Cardiac muscle cell (in vitro differentiated cells and primary cell): ENCODE results near the gene MMP23B. TPM values are rescaled to one million over a fixed set of nuclear protein-coding genes. Genes with fewer than 3 reads are reported as not detected.

Experiments used
- DNase-seq, 2 donors: peaks; one replicate each; pipeline versions ENCODE4 v3.0.0 to v3.0.0-alpha.2; 2010 to 2017; ENCODE audit warnings: low read depth in 1 of 2, low spot score in 1 of 2
- H3K27ac ChIP-seq: fragments of 200-600 bp; sonication (generic); 2 replicates; pipeline ENCODE4 v1.5.1; 2016
- H3K27me3 ChIP-seq: fragments of 200-600 bp; sonication (generic); 2 replicates; pipeline ENCODE4 v1.6.0; 2016; ENCODE audit warnings: control low read depth
- H3K36me3 ChIP-seq: fragments of 200-600 bp; sonication (generic); 2 replicates; pipeline ENCODE4 v1.5.1; 2016; ENCODE audit warnings: control low read depth
- H3K4me1 ChIP-seq: fragments of 200-600 bp; sonication (generic); 2 replicates; pipeline ENCODE4 v1.8.1; 2017; ENCODE audit warnings: low read depth, mild to moderate bottlenecking, mixed run types
- H3K4me3 ChIP-seq: fragments of 200-600 bp; sonication (generic); 2 replicates; pipeline ENCODE4 v1.5.1; 2016; ENCODE audit warnings: mild to moderate bottlenecking
- H3K9me3 ChIP-seq: fragments of 200-600 bp; sonication (generic); 2 replicates; pipeline ENCODE4 v1.5.1; 2017; ENCODE audit warnings: low read depth, mild to moderate bottlenecking, control low read depth
- polyA plus RNA-seq: library from polyadenylated mRNA; unstranded; fragments of >200 nt; fragmentation: Nextera tagmentation; extraction: Ambion mirVana; gene quantifications from 2 replicates; pipeline ENCODE4 v1.2.1, GENCODE V29; 2016
- total RNA-seq: library from RNA; depleted of rRNA; stranded (reverse); fragments of >200 nt; gene quantifications from 2 replicates; pipeline ENCODE4 v1.2.3, GENCODE V29; 2016
- TF ChIP-seq, protein P1 (sequence below): IDR thresholded peaks from 2 replicates; pipeline ENCODE4 v1.5.1; 2012; ENCODE audit warnings: low read depth, mild to moderate bottlenecking, low read length

Gene MMP23B
- total and polyA plus RNA-seq, 2 experiments from 2014 or later, result 14.1 to 23.6 TPM

GRCh38 chr1:1678581-1679380, 46.8 kb downstream of the MMP23B start:
- H3K4me3 ChIP-seq, result no peak overlapping the region
- H3K4me1 ChIP-seq, result peaks cover 2% of the 10 kb centered on the region
- no peaks in the 10 kb centered on the region for H3K27me3 ChIP-seq
- TF ChIP-seq, protein P1, sequence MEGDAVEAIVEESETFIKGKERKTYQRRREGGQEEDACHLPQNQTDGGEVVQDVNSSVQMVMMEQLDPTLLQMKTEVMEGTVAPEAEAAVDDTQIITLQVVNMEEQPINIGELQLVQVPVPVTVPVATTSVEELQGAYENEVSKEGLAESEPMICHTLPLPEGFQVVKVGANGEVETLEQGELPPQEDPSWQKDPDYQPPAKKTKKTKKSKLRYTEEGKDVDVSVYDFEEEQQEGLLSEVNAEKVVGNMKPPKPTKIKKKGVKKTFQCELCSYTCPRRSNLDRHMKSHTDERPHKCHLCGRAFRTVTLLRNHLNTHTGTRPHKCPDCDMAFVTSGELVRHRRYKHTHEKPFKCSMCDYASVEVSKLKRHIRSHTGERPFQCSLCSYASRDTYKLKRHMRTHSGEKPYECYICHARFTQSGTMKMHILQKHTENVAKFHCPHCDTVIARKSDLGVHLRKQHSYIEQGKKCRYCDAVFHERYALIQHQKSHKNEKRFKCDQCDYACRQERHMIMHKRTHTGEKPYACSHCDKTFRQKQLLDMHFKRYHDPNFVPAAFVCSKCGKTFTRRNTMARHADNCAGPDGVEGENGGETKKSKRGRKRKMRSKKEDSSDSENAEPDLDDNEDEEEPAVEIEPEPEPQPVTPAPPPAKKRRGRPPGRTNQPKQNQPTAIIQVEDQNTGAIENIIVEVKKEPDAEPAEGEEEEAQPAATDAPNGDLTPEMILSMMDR, result peak; percentile 41
- H3K36me3 ChIP-seq, result no peaks in the 10 kb centered on the region
- peak in 1 of 2 donors; percentile 7 for DNase-seq
- H3K27ac ChIP-seq, result peak overlapping the region; percentile 40
- no peaks in the 10 kb centered on the region for H3K9me3 ChIP-seq

DNA sequence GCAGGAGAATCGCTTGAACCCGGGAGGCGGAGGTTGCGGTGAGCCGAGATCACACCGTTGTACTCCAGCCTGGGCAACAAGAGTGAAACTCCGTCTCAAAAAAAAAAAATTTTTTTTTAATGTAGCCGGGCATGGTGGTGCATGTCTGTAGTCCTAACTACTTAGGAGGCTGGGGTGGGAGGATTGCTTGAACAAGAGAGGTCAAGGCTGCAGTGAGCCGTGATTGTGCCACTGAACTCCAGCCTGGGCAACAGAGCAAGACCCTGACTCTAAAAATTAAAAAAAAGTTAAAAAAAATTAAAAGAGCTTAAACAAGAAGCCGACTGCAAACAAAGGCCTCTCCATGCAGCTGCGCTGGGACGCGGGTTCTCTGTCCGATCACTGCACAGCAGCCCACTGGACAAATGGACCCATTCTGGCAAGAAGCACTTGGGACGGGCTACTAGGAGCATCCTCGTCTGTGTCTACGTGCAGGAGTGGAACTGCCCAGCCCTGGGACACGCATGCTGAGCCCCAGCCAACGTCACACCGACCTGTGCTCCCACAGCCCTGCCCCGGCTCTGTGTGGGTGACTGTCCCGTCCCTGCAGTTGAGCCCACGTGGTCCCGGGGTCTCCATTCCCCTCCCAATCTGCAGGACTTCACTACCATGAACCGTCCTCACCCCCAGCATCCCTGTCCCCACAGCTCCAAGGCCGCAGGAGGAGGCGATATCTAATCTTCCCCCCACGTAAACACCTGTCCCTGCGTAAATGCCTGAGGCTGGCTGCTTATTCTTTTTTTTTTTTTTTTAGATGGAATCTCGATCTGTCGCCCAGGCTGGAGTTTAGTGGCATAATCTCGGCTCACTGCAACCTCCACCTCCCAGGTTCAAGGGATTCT, 48.3 kb downstream of the MMP23B start:
- TF ChIP-seq, protein P1, result no peak
- Histone ChIP-seq H3K9me3 (no peaks in the 10 kb centered on the region), H3K4me3 (no peak overlapping the region), H3K27me3 (no peaks in the 10 kb centered on the region), H3K4me1 (peaks cover 2% of the 10 kb centered on the region), H3K27ac (no peak overlapping the region), H3K36me3 (no peaks in the 10 kb centered on the region)
- DNase-seq, result no peak

- H3K4me1 ChIP-seq, result peaks cover 2% of the 10 kb centered on the region
- H3K36me3 ChIP-seq, result no peaks in the 10 kb centered on the region
- no peak for DNase-seq
- no peak overlapping the region for H3K27ac ChIP-seq
- no peaks in the 10 kb centered on the region for H3K9me3 ChIP-seq
- TF ChIP-seq, protein P1, result no peak
- no peaks in the 10 kb centered on the region for H3K27me3 ChIP-seq
- no peak overlapping the region for H3K4me3 ChIP-seq
Observed at GRCh38 chr1:1680912-1681273, 48.9 kb downstream of the MMP23B start.

DNA sequence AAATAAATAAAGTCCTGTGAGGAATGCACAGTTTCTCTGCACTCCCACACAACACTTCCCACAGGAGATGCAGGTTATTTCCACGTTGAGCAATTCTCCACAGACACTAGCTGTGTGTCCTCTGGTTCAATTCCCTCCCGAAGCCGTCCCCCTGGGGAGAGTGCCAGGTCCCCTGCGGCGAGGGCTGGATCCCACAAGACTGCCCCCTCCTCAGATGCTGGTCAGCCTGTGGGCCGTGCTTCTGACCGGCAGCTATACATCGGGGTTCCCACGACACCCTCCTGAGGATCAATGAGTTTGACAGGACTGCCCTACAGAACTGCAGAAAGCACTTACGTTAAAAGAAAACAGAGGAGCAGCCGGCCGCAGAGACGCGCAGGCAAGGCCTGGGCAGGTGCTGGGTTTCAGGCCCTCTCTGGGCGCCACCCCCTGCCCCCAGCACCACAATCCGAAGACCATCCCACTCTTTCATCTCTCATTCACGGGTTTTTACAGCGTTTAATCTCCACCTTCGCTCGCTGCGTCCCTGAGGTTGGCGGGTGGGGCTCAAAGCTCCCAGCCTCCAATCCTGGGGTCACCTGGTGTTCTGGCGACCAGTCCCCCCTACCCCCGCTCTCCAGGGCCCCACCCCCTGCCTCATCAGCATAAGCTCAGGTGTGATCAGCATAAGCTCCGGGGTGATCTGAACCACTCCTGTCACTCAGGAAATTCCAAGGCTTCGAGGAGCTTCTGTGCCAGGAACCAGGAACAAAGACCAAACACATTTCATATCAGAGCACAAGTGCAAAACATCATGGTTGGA, 51.3 kb downstream of the MMP23B start:
- Histone ChIP-seq H3K4me3 (no peak overlapping the region), H3K4me1 (peaks cover 2% of the 10 kb centered on the region), H3K27me3 (no peaks in the 10 kb centered on the region), H3K9me3 (no peaks in the 10 kb centered on the region), H3K36me3 (no peaks in the 10 kb centered on the region), H3K27ac (peak overlapping the region; percentile 25)
- TF ChIP-seq, protein P1, result no peak
- no peak for DNase-seq

Other genes starting within 250 kb of the MMP23B start
- gene CCNL2, start 232.8 kb upstream of the MMP23B start, total RNA-seq, result 183 and 230 TPM in 2 replicates
- gene CCNL2, start 232.8 kb upstream of the MMP23B start, polyA plus RNA-seq, result 283 and 301 TPM in 2 replicates
- 97.6 and 168 TPM in 2 replicates for gene MRPL20, start 224.9 kb upstream of the MMP23B start, total RNA-seq
- gene MRPL20, start 224.9 kb upstream of the MMP23B start, polyA plus RNA-seq, result 204 and 255 TPM in 2 replicates
- 0.49 and 0.60 TPM in 2 replicates for gene ANKRD65, start 210.9 kb upstream of the MMP23B start, total RNA-seq
- gene ANKRD65, start 210.9 kb upstream of the MMP23B start, polyA plus RNA-seq, result 0.32 and 2.0 TPM in 2 replicates
- 31.5 and 40.4 TPM in 2 replicates for gene VWA1, start 196.5 kb upstream of the MMP23B start, total RNA-seq
- 31.5 and 48.1 TPM in 2 replicates for gene VWA1, start 196.5 kb upstream of the MMP23B start, polyA plus RNA-seq
- 0.21 and 0.28 TPM in 2 replicates for gene ATAD3C, start 182.5 kb upstream of the MMP23B start, total RNA-seq
- gene ATAD3C, start 182.5 kb upstream of the MMP23B start, polyA plus RNA-seq, result 0.49 and 0.53 TPM in 2 replicates
- gene ATAD3B, start 160.4 kb upstream of the MMP23B start, total RNA-seq, result 28.1 and 37.4 TPM in 2 replicates
- gene ATAD3B, start 160.4 kb upstream of the MMP23B start, polyA plus RNA-seq, result 25.8 and 30.2 TPM in 2 replicates
- 61.7 and 79.7 TPM in 2 replicates for gene ATAD3A, start 120.0 kb upstream of the MMP23B start, total RNA-seq
- gene ATAD3A, start 120.0 kb upstream of the MMP23B start, polyA plus RNA-seq, result 74.8 and 77.9 TPM in 2 replicates
- 8.1 and 26.0 TPM in 2 replicates for gene TMEM240, start 91.5 kb upstream of the MMP23B start, total RNA-seq
- 6.2 and 10.4 TPM in 2 replicates for gene TMEM240, start 91.5 kb upstream of the MMP23B start, polyA plus RNA-seq
- gene SSU72, start 57.3 kb upstream of the MMP23B start, total RNA-seq, result 97.3 and 131 TPM in 2 replicates
- 172 and 202 TPM in 2 replicates for gene SSU72, start 57.3 kb upstream of the MMP23B start, polyA plus RNA-seq
- gene FNDC10, start 32.0 kb upstream of the MMP23B start, total RNA-seq, result 30.9 and 46.5 TPM in 2 replicates
- gene FNDC10, start 32.0 kb upstream of the MMP23B start, polyA plus RNA-seq, result 34.1 and 62.3 TPM in 2 replicates
- gene MIB2, start 16.7 kb upstream of the MMP23B start, total RNA-seq, result 191 and 248 TPM in 2 replicates
- 160 and 168 TPM in 2 replicates for gene MIB2, start 16.7 kb upstream of the MMP23B start, polyA plus RNA-seq
- 16.8 and 22.2 TPM in 2 replicates for gene CDK11B, start 26.8 kb downstream of the MMP23B start, total RNA-seq
- gene CDK11B, start 26.8 kb downstream of the MMP23B start, polyA plus RNA-seq, result 16.6 and 17.9 TPM in 2 replicates
- gene SLC35E2B, start 60.6 kb downstream of the MMP23B start, total RNA-seq, result 57.9 and 74.6 TPM in 2 replicates
- 30.7 and 44.3 TPM in 2 replicates for gene SLC35E2B, start 60.6 kb downstream of the MMP23B start, polyA plus RNA-seq
- 6.1 and 13.2 TPM in 2 replicates for gene CDK11A, start 92.2 kb downstream of the MMP23B start, total RNA-seq
- gene CDK11A, start 92.2 kb downstream of the MMP23B start, polyA plus RNA-seq, result 12.4 and 16.6 TPM in 2 replicates
- gene NADK, start 146.3 kb downstream of the MMP23B start, total RNA-seq, result 49.2 and 71.2 TPM in 2 replicates
- gene NADK, start 146.3 kb downstream of the MMP23B start, polyA plus RNA-seq, result 42.7 and 45.2 TPM in 2 replicates